Measurements from ENCODE around the gene REEP3. TPM values are rescaled to one million over a fixed set of nuclear protein-coding genes. Genes with fewer than 3 reads are reported as not detected.

The REEP3 gene
- total RNA-seq, 1 donor from 2014 or later, result 33.2 TPM

GRCh38 chr10:63528084-63528744 is 7.0 kb downstream of the REEP3 start:
- peaks cover 19% of the 10 kb centered on the region for H3K4me1 Mint-ChIP-seq (ENCODE audit: low read depth)
- TF ChIP-seq CTCF (IDR thresholded peaks at IDR 0.05; ENCODE audit: unreplicated experiment), result no peak
- no peak for DNase-seq (ENCODE audit: low spot score, unreplicated experiment)
- H3K27me3 Mint-ChIP-seq, result no peaks in the 10 kb centered on the region
- H3K4me3 Mint-ChIP-seq (ENCODE audit: low read depth), result no peak overlapping the region
- peaks cover 11% of the 10 kb centered on the region for H3K36me3 Mint-ChIP-seq (ENCODE audit: insufficient read depth)
- H3K9me3 Mint-ChIP-seq (ENCODE audit: low read depth), result no peaks in the 10 kb centered on the region
- H3K27ac Mint-ChIP-seq, result peak overlapping the region; percentile 1

GRCh38 chr10:63530409-63530808 is 9.2 kb downstream of the REEP3 start:
- no peak for DNase-seq (ENCODE audit: low spot score, unreplicated experiment)
- TF ChIP-seq CTCF (IDR thresholded peaks at IDR 0.05; ENCODE audit: unreplicated experiment), result no peak
- Mint-ChIP-seq H3K36me3 (ENCODE audit: insufficient read depth) (peaks cover 8% of the 10 kb centered on the region), H3K9me3 (ENCODE audit: low read depth) (no peaks in the 10 kb centered on the region), H3K4me3 (ENCODE audit: low read depth) (no peak overlapping the region), H3K4me1 (ENCODE audit: low read depth) (peaks cover 7% of the 10 kb centered on the region), H3K27ac (no peak overlapping the region), H3K27me3 (no peaks in the 10 kb centered on the region)

- Mint-ChIP-seq H3K4me1 (ENCODE audit: low read depth) (no peaks in the 10 kb centered on the region), H3K27me3 (no peaks in the 10 kb centered on the region), H3K27ac (no peak overlapping the region), H3K36me3 (ENCODE audit: insufficient read depth) (no peaks in the 10 kb centered on the region), H3K9me3 (ENCODE audit: low read depth) (no peaks in the 10 kb centered on the region), H3K4me3 (ENCODE audit: low read depth) (no peak overlapping the region)
- DNase-seq (ENCODE audit: low spot score, unreplicated experiment), result no peak
- TF ChIP-seq CTCF (IDR thresholded peaks at IDR 0.05; ENCODE audit: unreplicated experiment), result no peak
These were observed 13.5 kb downstream of the REEP3 start for GRCh38 chr10:63534723-63535122.

- Mint-ChIP-seq H3K4me1 (ENCODE audit: low read depth) (no peaks in the 10 kb centered on the region), H3K27me3 (no peaks in the 10 kb centered on the region), H3K4me3 (ENCODE audit: low read depth) (no peak overlapping the region), H3K9me3 (ENCODE audit: low read depth) (no peaks in the 10 kb centered on the region), H3K27ac (no peak overlapping the region), H3K36me3 (ENCODE audit: insufficient read depth) (no peaks in the 10 kb centered on the region)
- TF ChIP-seq CTCF (IDR thresholded peaks at IDR 0.05; ENCODE audit: unreplicated experiment), result no peak
- DNase-seq (ENCODE audit: low spot score, unreplicated experiment), result no peak
These were observed 15.5 kb downstream of the REEP3 start for GRCh38 chr10:63536698-63537097.

- Mint-ChIP-seq H3K36me3 (ENCODE audit: insufficient read depth) (no peaks in the 10 kb centered on the region), H3K27ac (peak overlapping the region; percentile 39), H3K9me3 (ENCODE audit: low read depth) (no peaks in the 10 kb centered on the region), H3K27me3 (no peaks in the 10 kb centered on the region), H3K4me1 (ENCODE audit: low read depth) (no peaks in the 10 kb centered on the region), H3K4me3 (ENCODE audit: low read depth) (no peak overlapping the region)
- no peak for DNase-seq (ENCODE audit: low spot score, unreplicated experiment)
- no peak for TF ChIP-seq CTCF (IDR thresholded peaks at IDR 0.05; ENCODE audit: unreplicated experiment)
These were observed 16.3 kb downstream of the REEP3 start for GRCh38 chr10:63537536-63537935.

Measured in progenitor cell of endocrine pancreas (in vitro differentiated cells).